ENCODE measurements around the gene ST3GAL3. TPM values are rescaled to one million over a fixed set of nuclear protein-coding genes. Genes with fewer than 3 reads are reported as not detected.
A peak's percentile ranks its signal among the peaks of the same experiment; 100 is the strongest.

The ST3GAL3 gene
- total and polyA plus RNA-seq, 2 of the 13 experiments (the other 11 are each of a cell fraction or from before 2014, with no cell fraction given): 5.1 to 8.1 TPM

DNA sequence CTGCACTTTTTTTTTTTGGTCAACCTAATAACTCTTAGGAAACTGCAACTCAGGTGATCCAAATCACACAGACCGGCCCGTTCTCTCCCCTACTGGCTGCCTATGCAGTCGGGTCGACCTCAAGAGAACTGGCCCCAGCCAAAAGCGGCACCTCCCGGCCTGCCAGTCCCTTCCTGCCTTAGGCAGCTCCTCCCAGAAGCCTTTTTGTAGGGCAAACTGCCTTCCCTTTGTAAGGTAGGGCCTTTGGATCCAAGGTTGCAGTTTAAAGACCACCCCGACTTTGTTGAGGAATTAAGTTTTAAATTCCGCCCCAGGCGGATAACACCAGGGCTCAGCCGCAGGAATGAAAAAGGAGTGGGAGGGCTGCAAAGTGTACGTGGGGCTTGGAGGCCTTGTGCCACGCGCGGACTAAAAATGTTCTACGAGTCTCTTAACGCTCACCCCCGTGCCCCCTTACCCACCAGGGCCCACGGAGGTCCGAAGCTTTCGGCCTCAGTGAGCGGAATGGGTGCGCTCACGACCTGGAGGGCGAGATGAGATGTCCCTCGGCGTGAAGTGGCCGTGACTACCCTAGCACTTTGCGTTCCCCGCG, 642 bp upstream of the ST3GAL3 start (continued):
- TF ChIP-seq, protein P1, sequence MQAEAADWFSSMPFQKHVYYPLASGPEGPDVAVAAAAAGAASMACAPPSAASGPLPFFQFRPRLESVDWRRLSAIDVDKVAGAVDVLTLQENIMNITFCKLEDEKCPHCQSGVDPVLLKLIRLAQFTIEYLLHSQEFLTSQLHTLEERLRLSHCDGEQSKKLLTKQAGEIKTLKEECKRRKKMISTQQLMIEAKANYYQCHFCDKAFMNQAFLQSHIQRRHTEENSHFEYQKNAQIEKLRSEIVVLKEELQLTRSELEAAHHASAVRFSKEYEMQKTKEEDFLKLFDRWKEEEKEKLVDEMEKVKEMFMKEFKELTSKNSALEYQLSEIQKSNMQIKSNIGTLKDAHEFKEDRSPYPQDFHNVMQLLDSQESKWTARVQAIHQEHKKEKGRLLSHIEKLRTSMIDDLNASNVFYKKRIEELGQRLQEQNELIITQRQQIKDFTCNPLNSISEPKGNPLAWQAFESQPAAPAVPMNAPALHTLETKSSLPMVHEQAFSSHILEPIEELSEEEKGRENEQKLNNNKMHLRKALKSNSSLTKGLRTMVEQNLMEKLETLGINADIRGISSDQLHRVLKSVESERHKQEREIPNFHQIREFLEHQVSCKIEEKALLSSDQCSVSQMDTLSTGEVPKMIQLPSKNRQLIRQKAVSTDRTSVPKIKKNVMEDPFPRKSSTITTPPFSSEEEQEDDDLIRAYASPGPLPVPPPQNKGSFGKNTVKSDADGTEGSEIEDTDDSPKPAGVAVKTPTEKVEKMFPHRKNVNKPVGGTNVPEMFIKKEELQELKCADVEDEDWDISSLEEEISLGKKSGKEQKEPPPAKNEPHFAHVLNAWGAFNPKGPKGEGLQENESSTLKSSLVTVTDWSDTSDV (CRISPR knock-in tag; IDR thresholded peaks at IDR 0.05): no peak
- TF ChIP-seq ZNF44 (CRISPR knock-in tag; IDR thresholded peaks at IDR 0.05) (no peak), ZNF616 (CRISPR knock-in tag; IDR thresholded peaks at IDR 0.05; ENCODE audit: low read depth) (no peak), ZNF674 (CRISPR knock-in tag; IDR thresholded peaks at IDR 0.05; ENCODE audit: low read depth) (no peak), ZNF205 (CRISPR knock-in tag; IDR thresholded peaks at IDR 0.05) (no peak), ZNF224 (CRISPR knock-in tag; IDR thresholded peaks at IDR 0.05) (no peak), CCAR2 (optimal IDR thresholded peaks at IDR 0.05; ENCODE audit: low read depth, low read length) (no peak), RBM22 (optimal IDR thresholded peaks at IDR 0.05; ENCODE audit: low read length) (peak; percentile 84), KLF13 (CRISPR knock-in tag; IDR thresholded peaks at IDR 0.05) (no peak), MED13 (CRISPR knock-in tag; IDR thresholded peaks at IDR 0.05) (no peak), ZNF441 (CRISPR knock-in tag; IDR thresholded peaks at IDR 0.05; ENCODE audit: borderline replicate concordance) (no peak), ZNF850 (CRISPR knock-in tag; conservative IDR thresholded peaks at IDR 0.05) (no peak), FOXA1 (IDR thresholded peaks at IDR 0.05) (no peak), FOXA1 (CRISPR knock-in tag; IDR thresholded peaks at IDR 0.05) (no peak), ZNF383 (CRISPR knock-in tag; IDR thresholded peaks at IDR 0.05; ENCODE audit: borderline replicate concordance) (no peak), TEAD2 (CRISPR knock-in tag; IDR thresholded peaks at IDR 0.05) (no peak), NR2F6 (IDR thresholded peaks at IDR 0.05) (no peak), NR2F6 (CRISPR knock-in tag; IDR thresholded peaks at IDR 0.05) (no peak), SNRNP70 (IDR thresholded peaks at IDR 0.05; ENCODE audit: low read depth, low read length) (no peak), FOSL2 (CRISPR knock-in tag; IDR thresholded peaks at IDR 0.05) (no peak), TOPORS (CRISPR knock-in tag; IDR thresholded peaks at IDR 0.05) (0 out of 2 replicates have a peak, but pooled peaks have one; percentile 41), PRPF4 (IDR thresholded peaks at IDR 0.05; ENCODE audit: low read depth, low read length, poor library complexity, severe bottlenecking) (no peak), NCOA5 (CRISPR knock-in tag; IDR thresholded peaks at IDR 0.05) (no peak), SIN3B (IDR thresholded peaks at IDR 0.05; ENCODE audit: low read length) (no peak), NRL (CRISPR knock-in tag; IDR thresholded peaks at IDR 0.05; ENCODE audit: borderline replicate concordance) (0 out of 2 replicates have a peak, but pooled peaks have one; percentile 54)
- TF ChIP-seq, protein P2, sequence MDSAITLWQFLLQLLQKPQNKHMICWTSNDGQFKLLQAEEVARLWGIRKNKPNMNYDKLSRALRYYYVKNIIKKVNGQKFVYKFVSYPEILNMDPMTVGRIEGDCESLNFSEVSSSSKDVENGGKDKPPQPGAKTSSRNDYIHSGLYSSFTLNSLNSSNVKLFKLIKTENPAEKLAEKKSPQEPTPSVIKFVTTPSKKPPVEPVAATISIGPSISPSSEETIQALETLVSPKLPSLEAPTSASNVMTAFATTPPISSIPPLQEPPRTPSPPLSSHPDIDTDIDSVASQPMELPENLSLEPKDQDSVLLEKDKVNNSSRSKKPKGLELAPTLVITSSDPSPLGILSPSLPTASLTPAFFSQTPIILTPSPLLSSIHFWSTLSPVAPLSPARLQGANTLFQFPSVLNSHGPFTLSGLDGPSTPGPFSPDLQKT (CRISPR knock-in tag; IDR thresholded peaks at IDR 0.05; ENCODE audit: borderline replicate concordance): no peak
- TF ChIP-seq, protein P3, sequence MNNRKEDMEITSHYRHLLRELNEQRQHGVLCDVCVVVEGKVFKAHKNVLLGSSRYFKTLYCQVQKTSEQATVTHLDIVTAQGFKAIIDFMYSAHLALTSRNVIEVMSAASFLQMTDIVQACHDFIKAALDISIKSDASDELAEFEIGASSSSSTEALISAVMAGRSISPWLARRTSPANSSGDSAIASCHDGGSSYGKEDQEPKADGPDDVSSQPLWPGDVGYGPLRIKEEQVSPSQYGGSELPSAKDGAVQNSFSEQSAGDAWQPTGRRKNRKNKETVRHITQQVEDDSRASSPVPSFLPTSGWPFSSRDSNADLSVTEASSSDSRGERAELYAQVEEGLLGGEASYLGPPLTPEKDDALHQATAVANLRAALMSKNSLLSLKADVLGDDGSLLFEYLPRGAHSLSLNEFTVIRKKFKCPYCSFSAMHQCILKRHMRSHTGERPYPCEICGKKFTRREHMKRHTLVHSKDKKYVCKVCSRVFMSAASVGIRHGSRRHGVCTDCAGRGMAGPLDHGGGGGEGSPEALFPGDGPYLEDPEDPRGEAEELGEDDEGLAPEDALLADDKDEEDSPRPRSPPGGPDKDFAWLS (CRISPR knock-in tag; IDR thresholded peaks at IDR 0.05; ENCODE audit: borderline replicate concordance): no peak

Data from HepG2 (cell line).